ENCODE results near the gene IP6K1.

The IP6K1 gene

DNA sequence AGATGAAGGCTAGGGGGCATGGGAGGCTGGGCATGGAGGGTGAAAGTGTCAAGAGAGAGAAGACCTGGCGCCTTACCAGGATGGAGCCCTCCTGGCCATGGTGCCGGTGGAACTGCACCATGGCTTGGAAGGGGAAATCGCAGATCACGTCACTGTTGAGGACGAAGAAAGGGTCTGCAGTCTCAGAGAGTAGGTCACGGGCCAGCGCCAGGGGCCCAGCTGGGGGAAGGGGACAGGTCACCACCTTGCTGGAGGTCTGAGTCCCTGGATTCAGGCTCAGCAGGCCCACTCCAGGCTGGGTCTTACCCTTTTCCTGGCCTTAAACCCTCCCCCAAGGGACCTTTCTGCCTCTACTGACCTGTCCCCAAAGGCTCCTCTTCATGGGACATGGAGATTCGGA lies 63.4 kb downstream of the IP6K1 start:
- no peaks in the 10 kb centered on the region for H3K9me3 ChIP-seq (ENCODE audit: severe bottlenecking)
- H3K4me3 ChIP-seq (ENCODE audit: severe bottlenecking): peak overlapping the region; percentile 96
- peak overlapping the region; percentile 64 for H3K27ac ChIP-seq (ENCODE audit: poor library complexity, severe bottlenecking)
- TF ChIP-seq, protein P1, sequence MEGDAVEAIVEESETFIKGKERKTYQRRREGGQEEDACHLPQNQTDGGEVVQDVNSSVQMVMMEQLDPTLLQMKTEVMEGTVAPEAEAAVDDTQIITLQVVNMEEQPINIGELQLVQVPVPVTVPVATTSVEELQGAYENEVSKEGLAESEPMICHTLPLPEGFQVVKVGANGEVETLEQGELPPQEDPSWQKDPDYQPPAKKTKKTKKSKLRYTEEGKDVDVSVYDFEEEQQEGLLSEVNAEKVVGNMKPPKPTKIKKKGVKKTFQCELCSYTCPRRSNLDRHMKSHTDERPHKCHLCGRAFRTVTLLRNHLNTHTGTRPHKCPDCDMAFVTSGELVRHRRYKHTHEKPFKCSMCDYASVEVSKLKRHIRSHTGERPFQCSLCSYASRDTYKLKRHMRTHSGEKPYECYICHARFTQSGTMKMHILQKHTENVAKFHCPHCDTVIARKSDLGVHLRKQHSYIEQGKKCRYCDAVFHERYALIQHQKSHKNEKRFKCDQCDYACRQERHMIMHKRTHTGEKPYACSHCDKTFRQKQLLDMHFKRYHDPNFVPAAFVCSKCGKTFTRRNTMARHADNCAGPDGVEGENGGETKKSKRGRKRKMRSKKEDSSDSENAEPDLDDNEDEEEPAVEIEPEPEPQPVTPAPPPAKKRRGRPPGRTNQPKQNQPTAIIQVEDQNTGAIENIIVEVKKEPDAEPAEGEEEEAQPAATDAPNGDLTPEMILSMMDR (IDR thresholded peaks at IDR 0.05; ENCODE audit: poor library complexity, severe bottlenecking): no peak
- H3K27me3 ChIP-seq (ENCODE audit: insufficient read depth, poor library complexity, severe bottlenecking): no peaks in the 10 kb centered on the region
- peaks cover 24% of the 10 kb centered on the region for H3K36me3 ChIP-seq (ENCODE audit: low read depth)
- DNase-seq (ENCODE audit: low spot score) (peak; percentile 48), ATAC-seq (ENCODE audit: low read depth) (no peak)
- H3K4me1 ChIP-seq (ENCODE audit: insufficient read depth, poor library complexity, severe bottlenecking): no peaks in the 10 kb centered on the region

DNA sequence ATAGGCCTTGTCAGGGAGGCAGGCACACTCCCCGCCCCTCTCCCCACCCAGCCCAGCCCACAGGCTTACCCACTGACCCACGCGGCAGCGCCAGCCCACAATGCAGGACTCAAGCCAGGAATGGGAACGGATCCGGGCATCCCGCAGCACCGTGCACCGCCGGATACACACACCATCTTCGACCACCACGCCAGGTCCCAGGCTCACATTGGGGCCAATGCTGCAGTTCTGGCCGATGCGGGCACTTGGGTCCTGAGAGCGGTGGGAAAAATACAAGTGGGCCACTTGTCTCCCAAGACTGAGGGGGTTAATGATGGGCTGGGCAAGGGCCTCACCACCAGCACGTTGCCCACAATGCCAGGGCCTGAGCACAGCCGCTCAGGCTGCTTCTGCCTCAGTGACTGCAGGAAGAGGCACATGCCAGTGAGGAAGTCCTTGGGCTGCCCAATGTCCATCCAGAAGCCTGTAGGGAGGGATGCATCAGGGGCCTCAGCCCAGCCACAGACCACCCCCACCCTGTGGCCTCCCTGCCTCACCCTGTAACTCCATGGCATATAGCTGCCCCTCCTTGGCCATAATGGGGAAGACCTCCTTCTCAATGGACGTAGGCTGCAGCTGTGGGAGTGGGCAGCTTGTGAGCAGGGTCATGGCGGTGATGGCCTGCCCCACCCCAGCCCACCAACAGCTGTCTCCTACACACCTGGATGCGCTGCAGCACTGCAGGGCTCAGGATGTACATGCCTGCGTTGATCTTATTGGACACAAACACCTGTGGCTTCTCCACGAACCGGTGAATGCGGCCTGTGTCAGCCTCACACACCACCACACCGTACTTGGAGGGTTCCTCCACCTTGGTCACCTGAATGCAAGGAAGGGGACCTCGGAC lies 64.2 kb downstream of the IP6K1 start:
- Histone ChIP-seq H3K4me1 (ENCODE audit: insufficient read depth, poor library complexity, severe bottlenecking) (no peaks in the 10 kb centered on the region), H3K27me3 (ENCODE audit: insufficient read depth, poor library complexity, severe bottlenecking) (no peaks in the 10 kb centered on the region), H3K9me3 (ENCODE audit: severe bottlenecking) (no peaks in the 10 kb centered on the region), H3K27ac (ENCODE audit: poor library complexity, severe bottlenecking) (no peak overlapping the region), H3K36me3 (ENCODE audit: low read depth) (peaks cover 24% of the 10 kb centered on the region), H3K4me3 (ENCODE audit: severe bottlenecking) (no peak overlapping the region)
- DNase-seq (ENCODE audit: low spot score): peak; percentile 64
- no peak for ATAC-seq (ENCODE audit: low read depth)
- TF ChIP-seq, protein P1 (IDR thresholded peaks at IDR 0.05; ENCODE audit: poor library complexity, severe bottlenecking): no peak

DNA sequence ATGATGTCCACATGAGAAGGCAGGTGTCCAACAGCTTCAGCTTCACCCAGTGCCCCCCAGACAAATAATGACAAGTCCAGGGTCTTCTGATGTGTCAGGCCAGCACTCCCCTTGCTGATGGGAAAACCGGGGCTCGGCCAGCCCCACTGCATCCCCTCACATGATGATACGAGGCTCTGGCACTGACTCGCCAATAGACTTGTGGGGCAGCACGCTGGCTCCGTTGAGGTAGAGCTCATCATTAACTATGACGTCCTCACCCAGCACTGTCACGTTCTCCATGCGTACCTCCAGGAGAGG lies 64.8 kb downstream of the IP6K1 start:
- peaks cover 24% of the 10 kb centered on the region for H3K36me3 ChIP-seq (ENCODE audit: low read depth)
- TF ChIP-seq, protein P1 (IDR thresholded peaks at IDR 0.05; ENCODE audit: poor library complexity, severe bottlenecking): no peak
- H3K4me1 ChIP-seq (ENCODE audit: insufficient read depth, poor library complexity, severe bottlenecking): no peaks in the 10 kb centered on the region

DNA sequence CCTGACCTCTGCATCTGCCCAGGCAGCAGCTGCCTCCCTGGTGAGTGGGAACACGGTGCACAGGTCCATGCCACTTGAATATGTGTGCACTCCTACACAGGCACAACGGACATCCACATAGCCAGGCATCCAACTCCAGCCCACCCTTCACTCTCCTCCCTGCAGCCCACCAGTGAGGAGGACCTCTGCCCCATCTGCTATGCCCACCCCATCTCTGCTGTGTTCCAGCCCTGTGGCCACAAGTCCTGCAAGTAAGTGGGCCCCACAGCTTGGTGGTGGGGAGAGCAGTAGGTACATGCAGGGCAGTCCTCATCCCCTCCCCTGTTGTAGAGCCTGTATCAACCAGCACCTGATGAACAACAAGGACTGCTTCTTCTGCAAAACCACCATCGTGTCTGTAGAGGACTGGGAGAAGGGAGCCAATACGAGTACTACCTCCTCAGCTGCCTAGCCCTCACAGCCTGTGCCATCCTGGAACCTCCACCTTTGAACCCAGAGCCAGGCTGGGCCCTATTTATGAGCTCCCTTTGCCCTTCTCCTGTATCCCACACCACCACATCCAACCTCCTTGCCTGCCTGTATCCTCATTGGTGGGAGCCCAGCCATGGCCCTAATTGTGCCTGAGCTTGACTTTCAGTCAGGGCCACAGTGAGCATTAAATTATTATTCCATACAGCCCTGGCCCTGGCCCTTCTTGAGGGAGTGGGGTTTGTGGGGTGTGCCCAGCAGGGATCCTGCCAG lies 65.3 kb downstream of the IP6K1 start:
- Histone ChIP-seq H3K36me3 (ENCODE audit: low read depth) (peaks cover 24% of the 10 kb centered on the region), H3K27me3 (ENCODE audit: insufficient read depth, poor library complexity, severe bottlenecking) (no peaks in the 10 kb centered on the region), H3K4me1 (ENCODE audit: insufficient read depth, poor library complexity, severe bottlenecking) (no peaks in the 10 kb centered on the region), H3K4me3 (ENCODE audit: severe bottlenecking) (no peak overlapping the region), H3K27ac (ENCODE audit: poor library complexity, severe bottlenecking) (no peak overlapping the region), H3K9me3 (ENCODE audit: severe bottlenecking) (no peaks in the 10 kb centered on the region)
- TF ChIP-seq, protein P1 (IDR thresholded peaks at IDR 0.05; ENCODE audit: poor library complexity, severe bottlenecking): no peak
- ATAC-seq (ENCODE audit: low read depth) (no peak), DNase-seq (ENCODE audit: low spot score) (no peak)

More for the DNA sequence above, 64.8 kb downstream of the IP6K1 start:
- H3K27ac ChIP-seq (ENCODE audit: poor library complexity, severe bottlenecking): no peak overlapping the region
- peak; percentile 50 for DNase-seq (ENCODE audit: low spot score)
- no peak overlapping the region for H3K4me3 ChIP-seq (ENCODE audit: severe bottlenecking)
- H3K9me3 ChIP-seq (ENCODE audit: severe bottlenecking): no peaks in the 10 kb centered on the region
- no peak for ATAC-seq (ENCODE audit: low read depth)
- no peaks in the 10 kb centered on the region for H3K27me3 ChIP-seq (ENCODE audit: insufficient read depth, poor library complexity, severe bottlenecking)

All from RWPE2 (cell line).